Measurements from ENCODE around the gene DPF1.

DPF1 gene

GRCh38 chr19:38211151-38211591 lies 12.9 kb downstream of the DPF1 start:
- Histone ChIP-seq H3K9me3 (ENCODE audit: severe bottlenecking) (no peaks in the 10 kb centered on the region), H3K27ac (no peak overlapping the region), H3K36me3 (peaks cover 26% of the 10 kb centered on the region), H3K27me3 (ENCODE audit: insufficient read depth, low read depth, severe bottlenecking) (no peaks in the 10 kb centered on the region), H3K4me3 (ENCODE audit: low read depth, low read length) (no peak overlapping the region)
- no peak for DNase-seq
- TF ChIP-seq CTCF (IDR thresholded peaks at IDR 0.05; ENCODE audit: low read depth, low read length): no peak

DNA sequence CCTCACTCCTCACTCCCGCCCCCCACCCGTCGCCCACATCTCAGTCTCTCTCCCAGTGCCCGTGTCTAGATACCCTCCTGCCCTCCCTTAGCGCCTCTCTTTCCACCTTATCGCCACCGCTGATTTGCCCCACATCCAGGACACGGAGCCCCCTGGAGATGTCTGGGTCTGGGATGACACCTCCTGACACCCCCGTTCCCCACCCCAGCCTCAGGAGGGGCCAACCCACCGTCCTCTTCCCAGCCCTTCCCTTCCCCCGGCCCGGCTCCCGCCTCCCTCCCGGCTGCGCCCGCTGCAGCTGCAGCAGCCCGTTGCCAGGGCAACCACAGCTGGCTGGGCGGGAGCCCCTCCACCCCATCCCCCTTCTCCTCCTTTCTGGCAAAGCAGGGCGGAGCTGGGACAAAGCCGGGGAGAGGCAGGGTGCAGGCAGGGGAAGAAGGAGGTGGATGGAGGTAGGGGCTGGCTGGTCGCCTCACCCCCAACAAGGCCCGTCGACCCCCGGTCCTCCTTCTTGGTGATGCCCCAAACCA lies 13.5 kb downstream of the DPF1 start:
- Histone ChIP-seq H3K36me3 (peaks cover 20% of the 10 kb centered on the region), H3K9me3 (ENCODE audit: severe bottlenecking) (no peaks in the 10 kb centered on the region), H3K27ac (no peak overlapping the region; the same call in 1 of the 2 replicates), H3K4me3 (ENCODE audit: low read depth, low read length) (no peak overlapping the region), H3K27me3 (ENCODE audit: insufficient read depth, low read depth, severe bottlenecking) (no peaks in the 10 kb centered on the region)
- TF ChIP-seq CTCF (IDR thresholded peaks at IDR 0.05; ENCODE audit: low read depth, low read length): no peak
- no peak for DNase-seq

DNA sequence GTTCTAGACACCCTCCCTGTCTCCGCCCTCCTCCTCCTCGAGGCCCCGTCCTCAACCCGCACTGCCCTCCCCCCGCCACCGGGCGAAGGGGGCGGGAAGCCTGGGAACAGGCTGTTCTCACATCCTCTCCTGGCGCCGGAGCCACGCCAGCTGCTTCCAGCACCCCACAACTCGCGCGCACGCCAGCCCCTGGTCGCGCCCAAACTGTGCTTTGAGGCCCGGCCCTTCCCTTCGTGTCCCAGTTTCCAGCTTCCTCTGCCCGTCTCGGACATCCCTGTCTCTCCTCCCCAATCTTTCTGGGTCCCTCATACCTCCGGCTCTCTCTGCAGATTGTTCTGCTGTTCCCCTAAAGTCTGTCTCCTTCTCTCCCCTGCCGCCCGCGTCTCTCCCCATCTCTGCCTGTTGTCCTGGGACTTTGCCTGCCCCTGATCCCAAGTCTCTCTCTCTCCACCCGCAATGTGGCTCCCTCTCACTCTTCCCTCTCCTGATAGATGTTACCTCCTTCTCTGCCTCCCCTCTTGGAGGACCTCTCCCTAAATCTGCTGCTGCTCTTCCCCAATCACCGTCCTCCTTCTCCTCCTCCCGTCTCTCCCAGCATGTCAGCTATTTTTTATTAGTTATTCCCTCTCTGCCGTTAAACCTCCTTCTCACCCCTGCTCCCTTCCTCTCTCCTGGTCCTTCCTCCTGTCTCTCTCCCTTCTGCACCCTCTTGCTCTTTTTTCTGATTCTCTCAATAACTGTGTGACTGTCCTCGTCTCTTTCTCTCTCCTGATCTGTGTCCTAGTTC lies 14.2 kb downstream of the DPF1 start:
- peak overlapping the region; percentile 52 for H3K27ac ChIP-seq
- peak overlapping the region; percentile 4 for H3K4me3 ChIP-seq (ENCODE audit: low read depth, low read length)
- peaks cover 15% of the 10 kb centered on the region for H3K36me3 ChIP-seq
- no peak for TF ChIP-seq CTCF (IDR thresholded peaks at IDR 0.05; ENCODE audit: low read depth, low read length)
- H3K27me3 ChIP-seq (ENCODE audit: insufficient read depth, low read depth, severe bottlenecking): no peaks in the 10 kb centered on the region
- peak; percentile 60 for DNase-seq
- no peaks in the 10 kb centered on the region for H3K9me3 ChIP-seq (ENCODE audit: severe bottlenecking)

GRCh38 chr19:38209152-38209551 lies 14.9 kb downstream of the DPF1 start:
- Histone ChIP-seq H3K9me3 (ENCODE audit: severe bottlenecking) (no peaks in the 10 kb centered on the region), H3K36me3 (peaks cover 12% of the 10 kb centered on the region), H3K27ac (peak overlapping the region; percentile 52), H3K4me3 (ENCODE audit: low read depth, low read length) (peak overlapping the region; percentile 4), H3K27me3 (ENCODE audit: insufficient read depth, low read depth, severe bottlenecking) (no peaks in the 10 kb centered on the region)
- DNase-seq: no peak
- no peak for TF ChIP-seq CTCF (IDR thresholded peaks at IDR 0.05; ENCODE audit: low read depth, low read length)

DNA sequence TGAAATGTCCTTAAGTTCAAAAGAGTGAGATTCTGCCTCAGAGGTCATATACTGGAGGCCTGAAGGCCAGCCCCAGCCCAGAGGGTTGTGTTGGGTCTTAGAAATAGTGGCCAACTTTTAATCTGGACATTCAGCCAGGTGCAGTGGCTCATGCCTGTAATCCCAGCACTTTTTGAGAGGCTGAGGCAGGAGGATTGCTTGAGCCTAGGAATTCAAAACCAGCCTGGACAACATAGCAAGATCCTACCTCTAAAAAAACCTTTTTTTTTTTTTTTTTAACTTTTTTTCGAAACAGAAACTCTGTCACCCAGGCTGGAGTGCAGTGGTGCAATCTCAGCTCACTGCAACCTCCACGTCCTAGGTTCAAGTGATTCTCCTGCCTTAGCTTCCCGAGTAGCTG lies 15.5 kb downstream of the DPF1 start:
- peaks cover 10% of the 10 kb centered on the region for H3K36me3 ChIP-seq
- no peak overlapping the region for H3K27ac ChIP-seq
- H3K4me3 ChIP-seq (ENCODE audit: low read depth, low read length): no peak overlapping the region
- H3K9me3 ChIP-seq (ENCODE audit: severe bottlenecking): no peaks in the 10 kb centered on the region
- H3K27me3 ChIP-seq (ENCODE audit: insufficient read depth, low read depth, severe bottlenecking): no peaks in the 10 kb centered on the region
- no peak for TF ChIP-seq CTCF (IDR thresholded peaks at IDR 0.05; ENCODE audit: low read depth, low read length)
- DNase-seq: no peak

All from WERI-Rb-1 (cell line).